ENCODE results near the gene APBA2.

DNA sequence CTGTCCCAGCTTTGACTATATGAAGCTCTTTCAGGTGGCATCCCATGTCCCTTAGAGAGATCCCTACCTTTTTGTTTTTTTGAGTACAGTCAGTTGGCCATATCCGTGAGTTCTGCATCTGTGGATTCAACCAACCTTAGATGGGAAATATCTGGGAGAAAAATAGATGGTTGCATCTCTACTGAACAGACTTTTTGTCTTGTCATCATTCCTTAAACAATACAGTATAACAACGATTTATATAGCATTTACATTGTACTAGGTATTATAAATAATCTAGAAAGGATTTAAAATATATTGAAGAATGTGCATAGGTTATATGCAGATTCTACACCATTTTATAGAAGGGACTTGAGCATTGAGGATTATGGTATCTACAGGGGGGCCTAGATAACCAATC lies 65.1 kb downstream of the APBA2 start:
- TF ChIP-seq POLR2A (IDR thresholded peaks at IDR 0.05; ENCODE audit: low read depth) = no peak
- TF ChIP-seq, protein P1, sequence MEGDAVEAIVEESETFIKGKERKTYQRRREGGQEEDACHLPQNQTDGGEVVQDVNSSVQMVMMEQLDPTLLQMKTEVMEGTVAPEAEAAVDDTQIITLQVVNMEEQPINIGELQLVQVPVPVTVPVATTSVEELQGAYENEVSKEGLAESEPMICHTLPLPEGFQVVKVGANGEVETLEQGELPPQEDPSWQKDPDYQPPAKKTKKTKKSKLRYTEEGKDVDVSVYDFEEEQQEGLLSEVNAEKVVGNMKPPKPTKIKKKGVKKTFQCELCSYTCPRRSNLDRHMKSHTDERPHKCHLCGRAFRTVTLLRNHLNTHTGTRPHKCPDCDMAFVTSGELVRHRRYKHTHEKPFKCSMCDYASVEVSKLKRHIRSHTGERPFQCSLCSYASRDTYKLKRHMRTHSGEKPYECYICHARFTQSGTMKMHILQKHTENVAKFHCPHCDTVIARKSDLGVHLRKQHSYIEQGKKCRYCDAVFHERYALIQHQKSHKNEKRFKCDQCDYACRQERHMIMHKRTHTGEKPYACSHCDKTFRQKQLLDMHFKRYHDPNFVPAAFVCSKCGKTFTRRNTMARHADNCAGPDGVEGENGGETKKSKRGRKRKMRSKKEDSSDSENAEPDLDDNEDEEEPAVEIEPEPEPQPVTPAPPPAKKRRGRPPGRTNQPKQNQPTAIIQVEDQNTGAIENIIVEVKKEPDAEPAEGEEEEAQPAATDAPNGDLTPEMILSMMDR (IDR thresholded peaks at IDR 0.05) = no peak
